ENCODE data around the gene ZNF816. TPM values are rescaled to one million over a fixed set of nuclear protein-coding genes. Genes with fewer than 3 reads are reported as not detected.
A peak's percentile ranks its signal among the peaks of the same experiment; 100 is the strongest.
"Not testable (repeated sequence)": the region's sequence is repeated elsewhere in the genome, so short reads cannot be mapped to it uniquely, and the experiment has no call there.

The ZNF816 gene
- total RNA-seq, 4 donors from 2014 or later, result 3.7 to 23.0 (median 13.5) TPM

DNA sequence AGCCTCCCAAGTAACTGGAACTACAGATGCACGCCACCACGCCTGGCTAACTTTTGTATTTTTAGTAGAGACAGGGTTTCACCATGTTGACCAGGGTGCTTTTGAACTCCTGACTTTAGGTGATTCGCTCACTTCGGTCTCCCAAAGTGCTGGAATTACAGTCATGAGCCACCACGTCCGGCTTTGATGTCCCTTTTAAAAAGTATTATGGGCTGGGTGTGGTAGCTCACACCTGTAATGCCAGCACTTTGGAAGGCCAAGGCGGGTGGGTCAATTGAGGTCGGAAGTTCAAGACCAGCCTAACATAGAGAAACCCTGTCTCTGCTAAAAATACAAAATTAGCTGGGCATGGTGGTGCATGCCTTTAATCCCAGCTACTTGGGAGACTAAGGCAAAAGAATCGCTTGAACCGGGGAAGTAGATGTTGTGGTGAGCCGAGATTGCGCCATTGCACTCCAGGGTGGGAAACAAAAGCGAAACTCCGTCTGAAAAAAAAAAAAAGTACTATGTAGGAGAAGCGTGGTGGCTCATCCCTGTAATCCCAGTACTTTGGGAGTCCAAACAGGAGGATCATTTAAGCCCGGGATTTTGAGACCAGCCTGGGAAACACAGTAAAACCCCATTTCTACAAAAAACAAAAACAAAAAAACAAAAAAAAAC is 28.2 kb upstream of the ZNF816 start:
- Histone ChIP-seq H3K9me3 (no peaks in the 10 kb centered on the region), H3K36me3 (peaks cover 0 to 37% (median 0%) of the 10 kb centered on the region in 3 donors), H3K4me3 (no peak overlapping the region), H3K4me1 (peaks cover 0 to 16% (median 10%) of the 10 kb centered on the region in 4 donors), H3K27ac (peak overlapping the region in 1 of 4 donors; percentile 34), H3K27me3 (no peaks in the 10 kb centered on the region)
- WGBS, 2 donors, result 83 to 84% methylated on average over 16 of the region's 16 CpGs
- TF ChIP-seq POLR2A (IDR thresholded peaks at IDR 0.05) (no peak), EP300 (IDR thresholded peaks at IDR 0.05) (no peak)
- DNase-seq (ENCODE audit: low spot score in 2 of 2), result no peak

DNA sequence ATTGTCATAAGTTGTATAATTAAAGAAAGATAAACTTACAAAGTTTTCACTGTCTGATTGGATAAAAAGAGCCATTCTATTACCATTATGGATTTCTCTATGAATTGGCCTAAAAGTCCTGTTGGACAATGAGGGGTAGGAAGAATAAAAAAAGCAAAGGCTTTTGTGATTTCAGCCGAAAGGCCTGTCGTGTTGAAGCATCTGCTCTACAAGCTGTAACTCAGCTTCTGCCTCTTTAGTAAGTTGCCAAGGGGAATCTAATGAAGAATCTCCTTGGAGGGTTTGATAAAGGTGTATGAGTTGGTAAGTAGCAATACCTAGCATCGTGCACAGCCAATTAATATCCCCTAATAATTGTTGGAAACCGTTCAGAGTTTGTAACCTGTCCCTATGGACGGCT is 25.8 kb upstream of the ZNF816 start:
- H3K9me3 ChIP-seq, result peaks cover 0 to 19% (median 0%) of the 10 kb centered on the region in 4 donors
- peaks cover 0 to 61% (median 0%) of the 10 kb centered on the region in 3 donors for H3K36me3 ChIP-seq
- no peaks in the 10 kb centered on the region for H3K27me3 ChIP-seq
- no peak for DNase-seq (ENCODE audit: low spot score in 2 of 2)
- peaks cover 0 to 16% (median 7%) of the 10 kb centered on the region in 4 donors for H3K4me1 ChIP-seq
- TF ChIP-seq EP300 (IDR thresholded peaks at IDR 0.05) (no peak), CTCF (IDR thresholded peaks at IDR 0.05) (no peak), POLR2A (IDR thresholded peaks at IDR 0.05) (no peak)
- 88 to 91% methylated on average over 5 of the region's 5 CpGs for WGBS, 2 donors
- H3K27ac ChIP-seq, result no peak overlapping the region
- H3K4me3 ChIP-seq, result no peak overlapping the region

- no peaks in the 10 kb centered on the region for H3K27me3 ChIP-seq
- H3K4me1 ChIP-seq, result peaks cover 0 to 9% (median 2%) of the 10 kb centered on the region in 4 donors
- DNase-seq (ENCODE audit: low spot score in 2 of 2), result no peak
- peaks cover 0 to 66% (median 0%) of the 10 kb centered on the region in 3 donors for H3K36me3 ChIP-seq
- H3K9me3 ChIP-seq, result peaks cover 0 to 19% (median 0%) of the 10 kb centered on the region in 4 donors
- H3K27ac ChIP-seq, result no peak overlapping the region
- WGBS, 2 donors, result 88 to 90% methylated on average over 4 of the region's 4 CpGs
- TF ChIP-seq POLR2A (IDR thresholded peaks at IDR 0.05) (no peak), CTCF (IDR thresholded peaks at IDR 0.05) (no peak), EP300 (IDR thresholded peaks at IDR 0.05) (no peak)
- H3K4me3 ChIP-seq, result no peak overlapping the region
Observed at GRCh38 chr19:52987221-52987620, 24.5 kb upstream of the ZNF816 start.

DNA sequence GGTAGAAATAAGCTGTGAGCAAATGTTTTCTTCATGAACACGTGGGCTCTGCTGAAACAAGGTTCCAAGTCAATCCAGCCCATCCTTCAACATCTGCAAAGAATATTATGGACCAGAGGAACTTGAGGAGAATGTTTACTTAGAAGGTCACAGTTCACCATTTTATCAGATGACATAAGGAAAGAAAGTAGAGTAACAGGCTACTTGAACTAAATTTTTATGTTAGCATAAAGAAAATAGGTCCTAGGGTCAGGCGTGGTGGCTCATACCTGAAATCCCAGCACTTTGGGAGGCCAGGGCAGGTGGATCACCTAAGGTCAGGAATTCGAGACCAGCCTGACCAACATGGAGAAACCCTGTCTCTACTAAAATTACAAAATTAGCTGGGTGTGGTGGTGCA is 20.5 kb upstream of the ZNF816 start:
- WGBS, 2 donors, result 66 to 68% methylated on average over 3 of the region's 3 CpGs
- DNase-seq (ENCODE audit: low spot score in 2 of 2); H3K4me3 ChIP-seq; H3K27ac ChIP-seq; H3K27me3 ChIP-seq; H3K4me1 ChIP-seq: not testable (repeated sequence)
- Histone ChIP-seq H3K9me3 (peaks cover 0 to 19% (median 0%) of the 10 kb centered on the region in 4 donors), H3K36me3 (peaks cover 0 to 65% (median 0%) of the 10 kb centered on the region in 3 donors)

GRCh38 chr19:52981329-52981728 is 18.6 kb upstream of the ZNF816 start:
- Histone ChIP-seq H3K27ac (no peak overlapping the region), H3K4me3 (no peak overlapping the region), H3K36me3 (peaks cover 0 to 65% (median 0%) of the 10 kb centered on the region in 3 donors), H3K27me3 (no peaks in the 10 kb centered on the region), H3K4me1 (no peaks in the 10 kb centered on the region), H3K9me3 (peaks cover 0 to 19% (median 0%) of the 10 kb centered on the region in 4 donors)
- 48 to 49% methylated on average over 4 of the region's 4 CpGs for WGBS, 2 donors
- TF ChIP-seq POLR2A (IDR thresholded peaks at IDR 0.05) (no peak), CTCF (IDR thresholded peaks at IDR 0.05) (no peak), EP300 (IDR thresholded peaks at IDR 0.05) (no peak)
- no peak for DNase-seq (ENCODE audit: low spot score in 2 of 2)

DNA sequence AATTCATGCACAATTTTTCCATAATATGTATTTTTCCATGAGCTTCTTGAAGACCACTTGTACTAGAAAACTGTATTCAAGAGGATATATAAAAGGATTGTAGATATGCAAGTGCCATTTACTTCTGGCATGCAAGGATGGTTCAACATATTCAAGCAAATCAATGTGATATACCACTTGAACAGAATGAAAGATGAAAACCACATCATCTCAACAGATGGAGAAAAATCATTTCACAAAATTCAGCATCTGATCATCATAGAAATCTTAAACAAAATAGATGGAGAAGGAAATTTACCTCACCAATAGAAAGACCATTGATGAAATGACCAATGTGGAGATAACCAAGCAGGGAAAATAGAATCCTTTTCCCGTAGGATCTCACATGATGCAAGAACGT is 5.1 kb upstream of the ZNF816 start:
- DNase-seq (ENCODE audit: low spot score in 2 of 2), result no peak
- Histone ChIP-seq H3K27me3 (no peaks in the 10 kb centered on the region), H3K9me3 (peaks cover 0 to 27% (median 4%) of the 10 kb centered on the region in 4 donors), H3K27ac (no peak overlapping the region), H3K4me3 (no peak overlapping the region), H3K36me3 (peaks cover 0 to 44% (median 4%) of the 10 kb centered on the region in 3 donors), H3K4me1 (peaks cover 0 to 7% (median 3%) of the 10 kb centered on the region in 4 donors)
- TF ChIP-seq EP300 (IDR thresholded peaks at IDR 0.05), result no peak
- no peak for TF ChIP-seq POLR2A (IDR thresholded peaks at IDR 0.05)
- TF ChIP-seq CTCF (IDR thresholded peaks at IDR 0.05), result no peak
- WGBS, 2 donors, result 94 to 96% methylated on average over 2 of the region's 2 CpGs
